Measurements from ENCODE around the gene BCAS1.

BCAS1 gene

GRCh38 chr20:54070187-54070987, at the start of gene BCAS1:
TSS of gene BCAS1 (minus strand) at chr20:54070594. CDS start at chr20:54058718, 11,876 bp downstream.
- no peak for DNase-seq (ENCODE audit: low read depth)
- TF ChIP-seq CTCF (IDR thresholded peaks at IDR 0.05; ENCODE audit: low read depth, low read length, missing control alignments) = no peak
- no peak within 1 kb of the TSS for H3K4me3 ChIP-seq (ENCODE audit: low read depth, low read length)

GRCh38 chr20:54119744-54120143, 49.4 kb upstream of the BCAS1 start:
- H3K4me3 ChIP-seq (ENCODE audit: low read depth, low read length) = no peak overlapping the region
- no peak for DNase-seq (ENCODE audit: low read depth)
- no peak for TF ChIP-seq CTCF (IDR thresholded peaks at IDR 0.05; ENCODE audit: low read depth, low read length, missing control alignments)

- TF ChIP-seq CTCF (IDR thresholded peaks at IDR 0.05; ENCODE audit: low read depth, low read length, missing control alignments) = no peak
- H3K4me3 ChIP-seq (ENCODE audit: low read depth, low read length) = no peak overlapping the region
- no peak for DNase-seq (ENCODE audit: low read depth)
Observed at GRCh38 chr20:54118220-54119001, 48.0 kb upstream of the BCAS1 start.

- TF ChIP-seq CTCF (IDR thresholded peaks at IDR 0.05; ENCODE audit: low read depth, low read length, missing control alignments) = no peak
- DNase-seq (ENCODE audit: low read depth) = no peak
- no peak overlapping the region for H3K4me3 ChIP-seq (ENCODE audit: low read depth, low read length)
Observed at GRCh38 chr20:54116550-54117235, 46.3 kb upstream of the BCAS1 start.

- no peak for DNase-seq (ENCODE audit: low read depth)
- TF ChIP-seq CTCF (IDR thresholded peaks at IDR 0.05; ENCODE audit: low read depth, low read length, missing control alignments) = no peak
- no peak overlapping the region for H3K4me3 ChIP-seq (ENCODE audit: low read depth, low read length)
Observed at GRCh38 chr20:54115172-54115854, 44.9 kb upstream of the BCAS1 start.

- no peak overlapping the region for H3K4me3 ChIP-seq (ENCODE audit: low read depth, low read length)
- no peak for DNase-seq (ENCODE audit: low read depth)
- TF ChIP-seq CTCF (IDR thresholded peaks at IDR 0.05; ENCODE audit: low read depth, low read length, missing control alignments) = no peak
Observed at GRCh38 chr20:54114109-54114508, 43.7 kb upstream of the BCAS1 start.
